Lung (tissue), 12 donors: ENCODE results near the gene NRP2. TPM values are rescaled to one million over a fixed set of nuclear protein-coding genes. Genes with fewer than 3 reads are reported as not detected.

Experiments
- ATAC-seq: fragments of 200-7000 bp; cut with Tn5 transposase; one replicate; pipeline ENCODE4 v1.9.1; 2020; ENCODE audit warnings: moderate number of reproducible peaks; ENCODE audit not compliant: insufficient read depth, low FRiP score
- DNase-seq, 3 donors: peaks; one replicate each; pipeline ENCODE4 v3.0.0-alpha.2; 2013 to 2017
- H3K27ac ChIP-seq, 2 donors: one replicate each; pipeline ENCODE4 v1.5.1; 2013; ENCODE audit warnings: mild to moderate bottlenecking in 2 of 2, moderate library complexity in 2 of 2, control low read depth in 1 of 2, inconsistent platforms in 1 of 2, low read depth in 1 of 2, low read length in 1 of 2
- H3K27me3 ChIP-seq, 3 donors: one replicate each; pipeline ENCODE4 v1.5.1; 2013; ENCODE audit warnings: low read length in 2 of 3; ENCODE audit not compliant: control insufficient read depth in 3 of 3, insufficient read depth in 3 of 3
- H3K36me3 ChIP-seq, 4 donors: one replicate each; pipeline ENCODE4 v1.5.1; 2013; ENCODE audit warnings: low read length in 4 of 4, mild to moderate bottlenecking in 1 of 4, moderate library complexity in 1 of 4; ENCODE audit not compliant: control insufficient read depth in 4 of 4, insufficient read depth in 4 of 4
- H3K4me1 ChIP-seq, 5 donors: one replicate each; pipeline ENCODE4 v1.5.1; 2013; ENCODE audit warnings: low read length in 5 of 5, mild to moderate bottlenecking in 2 of 5, moderate library complexity in 1 of 5; ENCODE audit not compliant: control insufficient read depth in 5 of 5, insufficient read depth in 5 of 5
- H3K4me3 ChIP-seq: one replicate; pipeline ENCODE4 v1.5.1; 2013; ENCODE audit warnings: mild to moderate bottlenecking, control low read depth, moderate library complexity
- H3K9ac ChIP-seq, 2 donors: one replicate each; pipeline ENCODE4 v1.5.1; 2013; ENCODE audit warnings: low read length in 2 of 2, control low read depth in 1 of 2; ENCODE audit not compliant: insufficient read depth in 1 of 2
- H3K9me3 ChIP-seq, 4 donors: one replicate each; pipeline ENCODE4 v1.5.1; 2013; ENCODE audit warnings: low read length in 3 of 4, mild to moderate bottlenecking in 1 of 4, moderate library complexity in 1 of 4; ENCODE audit not compliant: control insufficient read depth in 4 of 4, insufficient read depth in 3 of 4
- CTCF ChIP-seq: IDR thresholded peaks from 2 replicates; pipeline ENCODE4 v1.5.1; 2012; ENCODE audit warnings: mild to moderate bottlenecking; ENCODE audit errors: control extremely low read depth, extremely low read depth
- WGBS, 2 donors: extraction: QIAGEN DNeasy Blood & Tissue Kit; methylation state at CpG; one replicate each; pipeline ENCODE4 v1.1.7; 2013; 5-methylcytosine and 5-hydroxymethylcytosine counted together
- polyA plus RNA-seq, 2 donors: library from polyadenylated mRNA; stranded (reverse); fragments of 200-250 nt; gene quantifications; one replicate each; pipeline ENCODE4 v1.2.1, GENCODE V29; 2013
- total RNA-seq, 2 donors: library from RNA; depleted of rRNA in 1 of 2; stranded (reverse); fragments of >200 nt in 1 of 2; gene quantifications; one replicate each; pipeline ENCODE4 v1.2.1, GENCODE V29; 2014 to 2021
- donor health status: control.
- donor health status: control.
- donor health status: Bipolar disorder and iron deficiency.
- donor health status: healthy.
- donor health status: DM: yes; HTN: yes; CAD: no.

Gene NRP2
- total and polyA plus RNA-seq, 4 donors = 20.4 to 125 (median 63.2) TPM

DNA sequence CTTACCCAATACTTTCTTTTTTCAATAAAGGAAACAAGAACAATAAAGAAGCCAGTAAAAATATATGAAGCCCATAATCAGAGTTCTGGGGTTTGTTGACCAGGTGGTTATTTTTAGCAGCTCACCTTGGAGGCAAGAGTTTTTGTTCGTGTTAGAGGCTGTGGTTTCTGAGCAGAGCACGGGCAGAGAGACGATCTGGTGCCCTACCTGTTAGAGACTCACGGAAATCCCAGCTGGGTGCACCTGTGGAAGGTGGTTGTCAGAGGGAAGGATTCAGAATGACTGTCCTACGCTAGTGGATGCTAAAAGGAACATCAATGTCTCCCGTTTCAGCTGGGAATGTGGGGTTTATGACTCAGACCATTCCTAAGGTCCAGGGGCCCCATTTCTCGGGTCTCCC is 87.6 kb downstream of the NRP2 start:
- Histone ChIP-seq H3K27ac (peak overlapping the region in 1 of 2 donors; percentile 68), H3K4me3 (no peak overlapping the region), H3K27me3 (no peaks in the 10 kb centered on the region), H3K36me3 (peaks cover 0 to 14% (median 8%) of the 10 kb centered on the region in 4 donors), H3K9ac (no peak overlapping the region), H3K9me3 (no peaks in the 10 kb centered on the region), H3K4me1 (peaks cover 0 to 72% (median 39%) of the 10 kb centered on the region in 5 donors)
- TF ChIP-seq CTCF = no peak
- DNase-seq (no peak), ATAC-seq (no peak)
- 54 to 65% methylated on average over 7 of the region's 7 CpGs for WGBS, 2 donors

DNA sequence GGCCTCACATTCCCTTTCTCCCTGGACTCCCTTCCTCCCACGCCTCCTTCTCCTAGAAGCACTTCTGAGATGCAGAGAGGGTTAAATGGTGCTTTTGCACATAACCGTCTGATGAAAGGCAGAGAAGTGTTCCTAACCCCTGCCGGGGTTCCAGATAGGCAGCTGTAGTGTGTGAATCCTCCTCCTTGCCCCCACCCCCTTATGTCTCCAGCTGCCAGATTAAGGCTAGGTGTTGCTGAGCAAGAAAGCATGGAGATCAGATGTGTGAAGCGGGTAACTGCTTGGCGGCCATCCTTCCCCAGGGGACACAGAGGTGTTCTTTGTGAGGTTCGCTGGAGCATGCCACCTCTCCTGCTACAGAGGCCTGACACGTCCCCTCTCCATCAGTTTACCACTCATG is 88.3 kb downstream of the NRP2 start:
- Histone ChIP-seq H3K27me3 (no peaks in the 10 kb centered on the region), H3K4me3 (no peak overlapping the region), H3K9me3 (no peaks in the 10 kb centered on the region), H3K27ac (peak overlapping the region in 1 of 2 donors; percentile 68), H3K9ac (no peak overlapping the region), H3K36me3 (peaks cover 0 to 10% (median 7%) of the 10 kb centered on the region in 4 donors), H3K4me1 (peaks cover 0 to 79% (median 45%) of the 10 kb centered on the region in 5 donors)
- ATAC-seq = no peak
- peak; percentile 78 to 85 (median 84) for DNase-seq
- 56 to 73% methylated on average over 7 of the region's 7 CpGs for WGBS, 2 donors
- no peak for TF ChIP-seq CTCF

DNA sequence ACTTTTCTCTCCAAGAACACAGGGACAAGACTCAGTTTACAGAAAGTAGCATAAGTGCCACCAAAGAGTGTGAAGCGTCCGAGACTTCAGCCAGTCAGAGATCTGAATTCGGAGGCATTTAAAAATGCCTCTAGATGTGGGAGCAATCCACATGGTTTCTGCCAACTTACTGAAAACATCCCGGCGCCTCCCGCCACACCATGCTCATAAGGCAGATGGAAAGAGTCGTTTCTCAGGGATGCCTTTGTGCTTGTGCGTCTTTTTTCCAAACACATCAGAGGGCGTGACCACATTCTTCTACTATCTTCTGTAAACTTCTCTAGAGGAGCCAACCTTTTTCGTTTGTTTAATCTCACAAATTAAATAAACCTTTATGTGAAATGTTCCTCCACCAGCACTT is 88.7 kb downstream of the NRP2 start:
- H3K27ac ChIP-seq = peak overlapping the region in 1 of 2 donors; percentile 68
- H3K36me3 ChIP-seq = peaks cover 0 to 8% (median 6%) of the 10 kb centered on the region in 4 donors
- WGBS, 2 donors = 34 to 67% methylated on average over 10 of the region's 10 CpGs
- H3K27me3 ChIP-seq = no peaks in the 10 kb centered on the region
- no peak overlapping the region for H3K4me3 ChIP-seq
- no peak for TF ChIP-seq CTCF
- ATAC-seq (peak; percentile 16), DNase-seq (peak; percentile 77 to 91 (median 87))
- H3K9me3 ChIP-seq = no peaks in the 10 kb centered on the region
- H3K4me1 ChIP-seq = peaks cover 0 to 84% (median 46%) of the 10 kb centered on the region in 5 donors
- H3K9ac ChIP-seq = no peak overlapping the region

GRCh38 chr2:205771666-205772065 is 89.4 kb downstream of the NRP2 start:
- no peak for TF ChIP-seq CTCF
- H3K36me3 ChIP-seq = peaks cover 0 to 12% (median 7%) of the 10 kb centered on the region in 4 donors
- H3K9me3 ChIP-seq = no peaks in the 10 kb centered on the region
- H3K9ac ChIP-seq = no peak overlapping the region
- H3K4me3 ChIP-seq = no peak overlapping the region
- ATAC-seq (no peak), DNase-seq (no peak)
- no peaks in the 10 kb centered on the region for H3K27me3 ChIP-seq
- peak overlapping the region in 1 of 2 donors; percentile 83 for H3K27ac ChIP-seq
- 45% methylated on average over 2 of the region's 2 CpGs for WGBS, 2 donors
- peaks cover 0 to 87% (median 46%) of the 10 kb centered on the region in 5 donors for H3K4me1 ChIP-seq
